Measurements from ENCODE around the gene CLSTN2. TPM values are rescaled to one million over a fixed set of nuclear protein-coding genes. Genes with fewer than 3 reads are reported as not detected.

CLSTN2 gene
- total RNA-seq, 1 experiment from 2014 or later, result 0.68 TPM

- Histone ChIP-seq H3K79me1 (ENCODE audit: insufficient read depth, low read depth, low read length, poor library complexity, severe bottlenecking) (no peaks in the 10 kb centered on the region), H3T11ph (ENCODE audit: low read length) (no peak overlapping the region), H2BK15ac (ENCODE audit: low read depth, low read length) (no peak overlapping the region), H3K18ac (ENCODE audit: insufficient read length, low read depth, low read length) (no peak overlapping the region), H3K23me2 (ENCODE audit: insufficient read length, low read depth, low read length, poor library complexity, severe bottlenecking) (no peaks in the 10 kb centered on the region), H2BK120ac (ENCODE audit: low read depth, low read length, poor library complexity, severe bottlenecking) (no peak overlapping the region), H3K56ac (ENCODE audit: insufficient read length, low read depth, low read length) (no peak overlapping the region), H3K9ac (ENCODE audit: extremely low read depth, insufficient read length, low read length) (no peak overlapping the region), H2AK5ac (ENCODE audit: insufficient read length, low read length) (no peak overlapping the region), H2BK12ac (ENCODE audit: insufficient read length, low read depth, low read length) (no peak overlapping the region), H3K27me3 (ENCODE audit: insufficient read depth, low read length) (no peaks in the 10 kb centered on the region), H3K27ac (ENCODE audit: insufficient read length, low read depth, low read length) (peak overlapping the region; percentile 59), H4K5ac (ENCODE audit: insufficient read length, low read depth, low read length) (no peak overlapping the region), H4K91ac (ENCODE audit: insufficient read length, low read depth, low read length) (no peak overlapping the region), H3K4ac (ENCODE audit: low read depth, low read length) (no peak overlapping the region), H3K9me3 (ENCODE audit: control insufficient read depth, low read depth, low read length) (no peaks in the 10 kb centered on the region), H3K79me2 (ENCODE audit: insufficient read depth, low read length) (no peaks in the 10 kb centered on the region), H3K23ac (ENCODE audit: insufficient read length, low read depth, low read length) (no peak overlapping the region), H3K14ac (ENCODE audit: insufficient read depth, low read length) (no peak overlapping the region; the same call in 1 of the 2 replicates), H4K20me1 (ENCODE audit: control insufficient read depth, insufficient read depth, insufficient read length) (no peaks in the 10 kb centered on the region), H3K4me1 (ENCODE audit: insufficient read depth, low read length) (peaks cover 24% of the 10 kb centered on the region; the same call in 1 of the 2 replicates), H2AFZ (ENCODE audit: low read length) (no peak overlapping the region), H3K4me2 (ENCODE audit: insufficient read depth, insufficient read length, low read length) (peak overlapping the region; percentile 45), H2BK20ac (ENCODE audit: low read depth, low read length, poor library complexity, severe bottlenecking) (no peak overlapping the region), H4K8ac (replicated peaks; ENCODE audit: insufficient read length, low read depth, low read length) (no peak overlapping the region), H2BK5ac (ENCODE audit: insufficient read length, low read length) (no peak overlapping the region)
- Mint-ChIP-seq H3K9me3 (no peaks in the 10 kb centered on the region), H3K27ac (peak overlapping the region in 2 of 3 experiments; percentile 58 to 96; a peak in 4 of 7 replicates), H3K36me3 (ENCODE audit: insufficient read depth in 1 of 3, low read depth in 3 of 3) (no peaks in the 10 kb centered on the region; a peak in 3 of 7 replicates), H3K4me1 (peaks cover 69 to 78% of the 10 kb centered on the region in 2 experiments), H3K27me3 (ENCODE audit: low read depth) (no peaks in the 10 kb centered on the region; the same call in none of the 2 replicates), H3K4me3 (peak overlapping the region; percentile 14 to 21; a peak in 3 of 5 replicates)
- no peak for TF ChIP-seq CTCF (conservative IDR thresholded peaks at IDR 0.05)
- no CpG with 5 or more reads among the region's 5 CpGs for WGBS (ENCODE audit: extremely low coverage, insufficient read length, low lambda C conversion rate)
- DNase-seq, result peak; percentile 46
Observed at GRCh38 chr3:140204271-140204984, 269.4 kb downstream of the CLSTN2 start.

All from H9 (cell line).